ENCODE results near the gene MIEF2.

The MIEF2 gene

DNA sequence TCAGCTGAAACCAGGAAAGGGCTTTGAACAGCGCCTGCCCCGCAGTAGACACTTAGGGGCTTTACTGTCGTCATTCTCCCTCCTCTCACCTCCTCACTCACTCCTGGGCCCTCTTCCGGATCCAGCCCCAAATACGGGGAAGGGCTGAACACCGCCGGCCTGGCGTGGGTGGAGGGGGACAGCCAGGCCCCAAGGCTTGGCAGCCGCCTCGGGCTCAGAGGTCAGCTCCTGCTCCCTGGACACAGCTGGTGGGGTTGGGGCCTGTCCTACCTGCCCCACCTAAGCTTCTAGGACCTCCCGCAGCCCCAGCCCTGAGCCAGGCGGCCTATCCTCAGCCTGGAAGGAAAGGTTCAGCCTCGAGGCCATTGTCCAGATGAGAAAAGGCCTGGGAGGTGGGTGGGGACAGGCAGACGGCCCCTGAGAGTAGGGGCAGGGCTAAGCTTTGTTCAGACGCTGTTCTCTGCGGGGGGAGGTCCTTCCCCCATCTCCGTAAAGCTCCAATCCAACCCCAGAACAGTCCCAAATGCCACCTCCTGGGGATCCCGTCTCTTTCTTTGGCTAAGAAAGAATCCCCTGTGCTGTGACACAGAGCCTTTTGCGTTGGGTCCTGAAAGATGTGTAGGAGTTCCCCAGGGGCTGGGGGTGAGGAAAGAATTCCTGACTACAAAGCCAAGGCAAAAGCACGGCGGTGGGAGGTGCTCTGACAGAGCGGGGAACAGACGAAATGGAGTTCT is 35.9 kb upstream of the MIEF2 start:
- H3K4me3 ChIP-seq (ENCODE audit: control insufficient read depth, low read depth, low read length): peak overlapping the region; percentile 33
- DNase-seq (ENCODE audit: low read depth): no peak
- TF ChIP-seq, protein P1, sequence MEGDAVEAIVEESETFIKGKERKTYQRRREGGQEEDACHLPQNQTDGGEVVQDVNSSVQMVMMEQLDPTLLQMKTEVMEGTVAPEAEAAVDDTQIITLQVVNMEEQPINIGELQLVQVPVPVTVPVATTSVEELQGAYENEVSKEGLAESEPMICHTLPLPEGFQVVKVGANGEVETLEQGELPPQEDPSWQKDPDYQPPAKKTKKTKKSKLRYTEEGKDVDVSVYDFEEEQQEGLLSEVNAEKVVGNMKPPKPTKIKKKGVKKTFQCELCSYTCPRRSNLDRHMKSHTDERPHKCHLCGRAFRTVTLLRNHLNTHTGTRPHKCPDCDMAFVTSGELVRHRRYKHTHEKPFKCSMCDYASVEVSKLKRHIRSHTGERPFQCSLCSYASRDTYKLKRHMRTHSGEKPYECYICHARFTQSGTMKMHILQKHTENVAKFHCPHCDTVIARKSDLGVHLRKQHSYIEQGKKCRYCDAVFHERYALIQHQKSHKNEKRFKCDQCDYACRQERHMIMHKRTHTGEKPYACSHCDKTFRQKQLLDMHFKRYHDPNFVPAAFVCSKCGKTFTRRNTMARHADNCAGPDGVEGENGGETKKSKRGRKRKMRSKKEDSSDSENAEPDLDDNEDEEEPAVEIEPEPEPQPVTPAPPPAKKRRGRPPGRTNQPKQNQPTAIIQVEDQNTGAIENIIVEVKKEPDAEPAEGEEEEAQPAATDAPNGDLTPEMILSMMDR (IDR thresholded peaks at IDR 0.05; ENCODE audit: control insufficient read depth, insufficient read depth, low read depth, low read length, missing control alignments): no peak

DNA sequence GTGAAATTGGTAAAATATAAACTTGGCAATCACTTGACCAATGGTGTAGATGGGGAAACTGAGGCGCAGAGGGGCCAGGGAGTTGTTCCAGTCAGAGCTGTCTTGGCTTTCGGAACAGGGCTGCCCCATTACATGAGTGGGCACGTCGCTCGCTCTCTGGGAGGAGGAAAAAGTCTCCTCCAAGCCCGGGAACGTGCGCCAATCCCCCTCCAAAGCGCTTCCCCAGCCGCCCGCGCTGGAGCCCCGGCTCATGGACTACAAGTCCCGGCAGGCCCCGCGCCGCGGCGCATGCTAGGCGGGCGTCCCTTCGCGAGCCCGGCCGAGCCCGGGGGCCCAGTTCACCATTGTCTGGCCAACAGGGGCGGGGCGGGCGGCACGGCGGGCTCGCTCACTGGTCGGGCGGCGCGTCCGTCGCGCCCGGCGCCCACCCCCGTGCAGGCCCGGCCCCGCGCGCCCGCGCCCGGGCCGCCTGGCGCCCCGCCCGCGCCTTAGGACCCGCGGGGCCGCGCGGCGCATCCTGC is 35.3 kb upstream of the MIEF2 start, which contains the start of gene LLGL1:
Gene LLGL1 (plus strand): TSS at position 515 of the 521 bp plus-strand sequence. CDS start 48 bp downstream, outside the sequence.
- peak; percentile 66 for DNase-seq (ENCODE audit: low read depth)
- H3K4me3 ChIP-seq (ENCODE audit: control insufficient read depth, low read depth, low read length): peak within 1 kb of the TSS; percentile 65
- TF ChIP-seq, protein P1 (IDR thresholded peaks at IDR 0.05; ENCODE audit: control insufficient read depth, insufficient read depth, low read depth, low read length, missing control alignments): no peak

DNA sequence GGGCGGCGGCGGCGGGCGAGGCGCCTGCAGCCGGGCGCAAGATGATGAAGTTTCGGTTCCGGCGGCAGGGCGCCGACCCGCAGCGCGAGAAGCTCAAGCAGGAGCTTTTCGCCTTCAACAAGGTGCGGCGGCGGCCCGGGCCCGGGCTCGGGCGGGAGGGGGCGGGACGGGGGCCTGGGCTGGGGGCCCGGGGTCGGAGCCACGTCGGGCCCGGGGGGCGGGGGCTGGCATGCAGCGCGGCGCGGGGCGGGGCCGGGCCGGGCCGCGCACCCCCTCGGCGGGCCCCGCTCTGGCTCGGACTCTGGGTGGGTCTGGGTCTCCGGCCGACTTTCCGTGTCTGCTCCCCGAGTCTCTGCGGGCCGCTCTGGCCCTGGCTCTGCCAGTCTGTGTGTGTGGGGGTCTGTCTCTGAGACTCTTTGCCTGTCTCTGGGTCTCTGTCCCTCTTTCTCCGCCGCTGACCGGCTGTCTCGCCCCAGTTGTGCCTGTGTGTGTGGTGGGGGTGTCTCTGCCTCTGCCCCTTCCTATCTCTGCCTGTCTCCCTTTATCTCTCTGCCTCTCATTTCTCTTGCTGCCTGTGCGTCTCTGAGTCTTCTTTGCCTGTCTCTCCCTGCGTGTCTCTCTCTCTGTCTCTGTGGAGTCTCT is 34.7 kb upstream of the MIEF2 start:
- TF ChIP-seq, protein P1 (IDR thresholded peaks at IDR 0.05; ENCODE audit: control insufficient read depth, insufficient read depth, low read depth, low read length, missing control alignments): no peak
- H3K4me3 ChIP-seq (ENCODE audit: control insufficient read depth, low read depth, low read length): peak overlapping the region; percentile 65
- no peak for DNase-seq (ENCODE audit: low read depth)

DNA sequence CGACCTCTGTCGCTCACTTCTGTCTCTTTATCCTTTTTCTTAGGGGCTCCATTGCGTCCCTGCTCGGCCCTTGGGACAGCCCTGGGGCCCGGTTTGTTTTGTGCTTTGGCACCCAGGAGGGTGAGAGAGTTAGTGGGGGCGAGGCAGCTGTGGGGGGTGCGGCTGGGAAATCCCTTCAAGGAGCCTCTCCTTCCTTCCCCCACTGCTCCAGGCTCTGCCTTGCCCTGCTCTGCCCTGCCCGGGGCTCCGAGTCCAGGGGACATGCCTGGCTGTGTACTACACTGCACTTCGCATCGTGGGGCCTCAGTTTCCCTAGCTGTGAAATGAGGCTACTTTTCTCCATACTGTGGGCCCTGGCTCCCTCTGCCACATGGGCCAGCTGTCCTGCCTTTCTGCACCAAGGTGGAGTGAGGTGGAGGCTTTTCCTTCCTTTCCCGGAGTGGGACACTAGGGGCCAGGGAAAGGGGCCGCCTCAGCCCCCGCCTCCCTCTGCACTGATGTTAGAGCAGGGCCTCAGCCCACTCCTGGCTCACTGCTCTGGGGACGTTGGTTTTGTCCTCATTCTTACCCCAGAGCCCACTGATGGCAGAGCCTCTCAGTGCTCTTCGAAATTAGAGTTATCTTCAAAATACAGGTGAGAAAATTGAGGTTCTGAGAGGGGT is 34.0 kb upstream of the MIEF2 start:
- TF ChIP-seq, protein P1 (IDR thresholded peaks at IDR 0.05; ENCODE audit: control insufficient read depth, insufficient read depth, low read depth, low read length, missing control alignments): no peak
- H3K4me3 ChIP-seq (ENCODE audit: control insufficient read depth, low read depth, low read length): peak overlapping the region; percentile 65
- no peak for DNase-seq (ENCODE audit: low read depth)

DNA sequence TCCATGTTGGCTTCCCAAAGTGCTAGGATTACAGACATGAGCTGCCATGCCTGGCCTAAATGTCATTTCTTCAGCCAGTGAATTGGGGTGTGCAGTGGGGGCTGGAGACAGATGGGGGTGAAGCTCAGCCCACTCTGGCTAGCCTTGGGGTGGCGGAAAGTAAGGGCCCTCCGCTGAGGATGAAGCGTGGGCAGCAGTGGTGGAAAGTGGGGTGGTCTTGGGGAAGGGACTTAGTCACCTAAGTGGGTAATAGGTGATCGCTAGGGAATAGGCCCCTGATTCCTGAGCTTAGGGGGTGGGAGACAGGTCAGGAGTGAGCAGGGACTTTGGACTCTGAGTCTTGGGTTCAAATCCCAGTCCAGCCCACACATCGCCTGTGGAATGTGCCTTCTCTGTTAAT is 32.8 kb upstream of the MIEF2 start:
- no peak for DNase-seq (ENCODE audit: low read depth)
- H3K4me3 ChIP-seq (ENCODE audit: control insufficient read depth, low read depth, low read length): no peak overlapping the region
- TF ChIP-seq, protein P1 (IDR thresholded peaks at IDR 0.05; ENCODE audit: control insufficient read depth, insufficient read depth, low read depth, low read length, missing control alignments): no peak

DNA sequence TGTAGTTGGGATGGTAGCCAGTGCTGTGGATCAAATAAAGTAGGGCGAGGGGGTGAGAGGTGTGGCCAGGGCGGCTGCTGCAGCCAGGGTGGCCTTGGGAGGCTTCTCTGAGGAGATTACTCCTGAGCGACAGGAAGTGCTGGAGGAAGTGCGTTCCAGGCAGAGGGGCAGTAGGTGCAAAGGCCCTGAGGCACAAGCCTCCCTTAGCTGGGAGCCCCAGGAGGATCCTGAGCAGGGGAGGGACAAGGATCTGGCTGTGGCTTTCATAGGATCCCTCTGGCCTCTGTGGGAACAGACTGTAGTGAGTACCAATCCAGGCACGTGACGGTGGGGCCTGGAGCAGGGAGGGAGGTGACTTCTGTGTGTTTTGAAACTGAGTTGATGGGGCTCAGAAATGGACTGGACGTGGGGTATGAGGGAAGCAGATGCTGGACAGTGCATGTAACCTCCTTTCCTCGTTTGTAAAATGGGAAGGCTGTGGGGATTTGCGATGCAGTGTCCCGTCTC is 32.2 kb upstream of the MIEF2 start:
- no peak overlapping the region for H3K4me3 ChIP-seq (ENCODE audit: control insufficient read depth, low read depth, low read length)
- TF ChIP-seq, protein P1 (IDR thresholded peaks at IDR 0.05; ENCODE audit: control insufficient read depth, insufficient read depth, low read depth, low read length, missing control alignments): no peak
- DNase-seq (ENCODE audit: low read depth): no peak
